Upper lobe of right lung (tissue), 1 donor: Measurements from ENCODE around the gene CBL. TPM values are rescaled to one million over a fixed set of nuclear protein-coding genes. Genes with fewer than 3 reads are reported as not detected.
A peak's percentile ranks its signal among the peaks of the same experiment; 100 is the strongest.

Source experiments
- ATAC-seq: fragments of 200-7000 bp; cut with Tn5 transposase; one replicate; pipeline ENCODE4 v1.9.1; 2020; ENCODE audit warnings: mild to moderate bottlenecking, moderate library complexity
- DNase-seq: peaks from one replicate; pipeline ENCODE4 v3.0.0-alpha.2; 2020
- H3K27ac ChIP-seq: fragments of 200-600 bp; one replicate; pipeline ENCODE4 v1.8.0; 2022
- H3K27me3 ChIP-seq: fragments of 200-600 bp; one replicate; pipeline ENCODE4 v1.8.0; 2022; ENCODE audit warnings: mild to moderate bottlenecking
- H3K36me3 ChIP-seq: fragments of 200-600 bp; one replicate; pipeline ENCODE4 v1.8.0; 2022
- H3K4me1 ChIP-seq: fragments of 200-600 bp; one replicate; pipeline ENCODE4 v1.8.0; 2022
- H3K4me3 ChIP-seq: fragments of 200-600 bp; one replicate; pipeline ENCODE4 v1.8.0; 2022; ENCODE audit warnings: mild to moderate bottlenecking
- H3K9me3 ChIP-seq: fragments of 200-600 bp; one replicate; pipeline ENCODE4 v1.8.0; 2022
- intact Hi-C: fragments of 100-400 bp; cut with DNase I; formaldehyde crosslinking; loops from one replicate; pipeline ENCODE4 v1.11.0; 2022
- total RNA-seq: library from RNA; stranded (reverse); fragmentation: NEBNext Ultra II Directional; extraction: Animal tissue kit (Norgen Biotek cat#: 25700); gene quantifications from one replicate; pipeline ENCODE4 v1.2.1, GENCODE V29; 2021
- TF ChIP-seq, protein P1 (sequence below): fragments of 200-600 bp; IDR thresholded peaks from one replicate; pipeline ENCODE4 v1.8.0; 2022; ENCODE audit warnings: antibody characterized with exemption
- donor health status: DM: no; HTN: yes; CAD: no; lungs with severe emphysema.

CBL gene
- total RNA-seq, 1 donor from 2014 or later: 30.0 TPM

DNA sequence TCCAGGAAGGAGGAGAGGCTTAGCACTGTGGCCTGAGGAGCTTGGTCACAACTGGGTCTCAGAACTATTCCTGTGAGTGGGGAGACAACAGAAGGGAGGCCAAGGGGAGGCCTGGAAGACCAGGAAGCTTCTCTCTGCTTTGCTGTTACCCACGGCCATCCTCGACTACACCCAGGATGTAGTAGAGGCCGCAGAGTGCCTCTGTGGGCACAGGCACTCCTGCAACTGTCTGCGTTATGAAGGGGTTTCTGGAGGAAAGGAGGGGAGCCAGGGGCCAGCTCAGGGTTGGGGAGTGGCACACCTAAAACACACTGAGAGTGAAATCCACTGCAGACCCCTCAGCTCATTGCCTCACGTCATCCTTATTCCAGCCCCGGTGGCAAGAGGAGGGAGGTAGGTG, 144.2 kb downstream of the CBL start:
- TF ChIP-seq, protein P1, sequence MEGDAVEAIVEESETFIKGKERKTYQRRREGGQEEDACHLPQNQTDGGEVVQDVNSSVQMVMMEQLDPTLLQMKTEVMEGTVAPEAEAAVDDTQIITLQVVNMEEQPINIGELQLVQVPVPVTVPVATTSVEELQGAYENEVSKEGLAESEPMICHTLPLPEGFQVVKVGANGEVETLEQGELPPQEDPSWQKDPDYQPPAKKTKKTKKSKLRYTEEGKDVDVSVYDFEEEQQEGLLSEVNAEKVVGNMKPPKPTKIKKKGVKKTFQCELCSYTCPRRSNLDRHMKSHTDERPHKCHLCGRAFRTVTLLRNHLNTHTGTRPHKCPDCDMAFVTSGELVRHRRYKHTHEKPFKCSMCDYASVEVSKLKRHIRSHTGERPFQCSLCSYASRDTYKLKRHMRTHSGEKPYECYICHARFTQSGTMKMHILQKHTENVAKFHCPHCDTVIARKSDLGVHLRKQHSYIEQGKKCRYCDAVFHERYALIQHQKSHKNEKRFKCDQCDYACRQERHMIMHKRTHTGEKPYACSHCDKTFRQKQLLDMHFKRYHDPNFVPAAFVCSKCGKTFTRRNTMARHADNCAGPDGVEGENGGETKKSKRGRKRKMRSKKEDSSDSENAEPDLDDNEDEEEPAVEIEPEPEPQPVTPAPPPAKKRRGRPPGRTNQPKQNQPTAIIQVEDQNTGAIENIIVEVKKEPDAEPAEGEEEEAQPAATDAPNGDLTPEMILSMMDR: no peak

DNA sequence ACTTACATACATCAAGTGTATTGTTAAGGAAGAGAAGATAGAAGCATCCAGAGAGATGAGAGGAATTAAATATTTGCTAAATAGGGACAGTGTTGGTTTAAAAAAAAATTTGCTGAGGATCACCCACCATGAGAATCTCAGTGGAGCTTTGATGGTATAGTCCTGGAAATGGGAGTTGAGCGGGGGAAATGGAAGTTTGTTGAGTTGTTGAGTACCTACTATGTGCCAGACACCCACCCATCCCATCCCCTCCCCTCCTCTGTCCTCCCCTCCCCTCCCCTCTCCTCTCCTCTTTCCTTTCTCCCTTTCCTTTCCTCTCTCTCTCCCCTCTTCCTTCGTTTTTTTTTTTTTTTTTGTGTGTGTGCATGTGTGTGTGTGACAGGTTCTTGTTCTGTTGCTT, 145.1 kb downstream of the CBL start:
- Histone ChIP-seq H3K9me3 (no peaks in the 10 kb centered on the region), H3K27ac (no peak overlapping the region), H3K27me3 (peaks cover 7% of the 10 kb centered on the region), H3K36me3 (no peaks in the 10 kb centered on the region), H3K4me3 (no peak overlapping the region), H3K4me1 (no peaks in the 10 kb centered on the region)
- DNase-seq (no peak), ATAC-seq (no peak)
- intact Hi-C loops: no loop called here
- TF ChIP-seq, protein P1: no peak

More for the DNA sequence above, 144.2 kb downstream of the CBL start:
- H3K27me3 ChIP-seq: peaks cover 7% of the 10 kb centered on the region
- no peak overlapping the region for H3K27ac ChIP-seq
- H3K4me3 ChIP-seq: no peak overlapping the region
- intact Hi-C loops: no loop called here
- H3K36me3 ChIP-seq: no peaks in the 10 kb centered on the region
- H3K4me1 ChIP-seq: no peaks in the 10 kb centered on the region
- no peak for DNase-seq
- no peak for ATAC-seq
- no peaks in the 10 kb centered on the region for H3K9me3 ChIP-seq

DNA sequence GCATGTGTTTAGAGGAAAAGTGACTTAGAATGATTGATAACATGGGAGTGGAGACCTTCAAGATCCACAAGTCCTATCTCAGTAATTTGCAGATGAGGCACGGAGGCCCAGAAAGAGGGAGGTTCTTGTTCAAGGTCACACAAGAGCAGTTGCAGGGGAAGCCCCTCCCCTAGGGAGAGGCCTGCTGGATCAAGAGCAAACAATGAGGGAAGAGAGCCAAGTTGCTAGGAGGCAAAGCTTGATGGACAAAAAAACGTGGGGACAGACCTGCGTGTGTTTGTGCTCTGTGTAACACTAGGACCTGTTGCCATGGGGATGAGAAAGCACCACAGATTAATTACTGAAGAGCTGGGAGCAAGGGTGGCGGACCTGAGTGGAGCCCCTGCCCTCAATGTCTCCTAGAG, 146.7 kb downstream of the CBL start:
- TF ChIP-seq, protein P1: no peak

DNA sequence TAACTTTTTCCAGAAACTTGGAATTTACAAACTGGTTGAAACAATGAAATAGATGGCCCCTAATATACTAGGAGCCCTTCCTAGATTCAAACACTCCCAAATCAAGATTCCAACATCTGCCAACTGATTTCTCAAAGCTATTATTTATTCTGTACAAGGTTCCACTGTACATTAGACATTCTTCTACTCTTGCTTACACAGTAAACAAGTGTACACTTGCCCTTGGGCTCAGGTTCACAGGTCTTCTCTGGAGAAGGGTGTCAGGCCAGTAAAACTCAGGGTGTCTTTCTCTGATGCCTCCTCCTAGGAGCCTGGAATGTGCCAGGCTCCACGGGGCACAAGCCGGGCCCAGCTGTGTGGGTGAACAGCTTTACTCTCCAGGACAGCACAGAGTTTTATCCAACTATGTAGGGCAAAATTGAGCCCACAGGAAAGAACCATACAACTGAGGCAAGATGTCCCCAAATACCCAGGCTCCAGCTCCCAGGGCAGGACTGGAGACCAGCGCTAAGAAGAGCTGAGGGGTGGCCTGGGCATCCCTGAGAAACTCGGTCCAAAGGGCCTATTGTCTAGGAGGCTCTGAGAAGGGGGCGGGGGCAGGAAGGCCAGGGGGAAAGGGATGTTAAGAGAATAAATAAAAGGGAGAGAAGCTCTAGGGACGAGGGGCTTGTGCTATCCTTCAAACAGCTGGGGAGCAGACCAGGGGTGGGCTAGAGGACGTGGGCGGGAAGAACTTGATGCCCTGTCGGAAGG, 149.1 kb downstream of the CBL start:
- Histone ChIP-seq H3K36me3 (no peaks in the 10 kb centered on the region), H3K4me1 (no peaks in the 10 kb centered on the region), H3K4me3 (no peak overlapping the region), H3K27ac (no peak overlapping the region), H3K27me3 (peaks cover 7% of the 10 kb centered on the region), H3K9me3 (no peaks in the 10 kb centered on the region)
- TF ChIP-seq, protein P1: no peak
- ATAC-seq (no peak), DNase-seq (no peak)
- intact Hi-C loops: no loop called here

More for the DNA sequence above, 146.7 kb downstream of the CBL start:
- ATAC-seq (no peak), DNase-seq (no peak)
- no peaks in the 10 kb centered on the region for H3K9me3 ChIP-seq
- intact Hi-C loops: no loop called here
- peak overlapping the region; percentile 39 for H3K27ac ChIP-seq
- no peaks in the 10 kb centered on the region for H3K4me1 ChIP-seq
- no peak overlapping the region for H3K4me3 ChIP-seq
- H3K36me3 ChIP-seq: no peaks in the 10 kb centered on the region
- peaks cover 7% of the 10 kb centered on the region for H3K27me3 ChIP-seq

DNA sequence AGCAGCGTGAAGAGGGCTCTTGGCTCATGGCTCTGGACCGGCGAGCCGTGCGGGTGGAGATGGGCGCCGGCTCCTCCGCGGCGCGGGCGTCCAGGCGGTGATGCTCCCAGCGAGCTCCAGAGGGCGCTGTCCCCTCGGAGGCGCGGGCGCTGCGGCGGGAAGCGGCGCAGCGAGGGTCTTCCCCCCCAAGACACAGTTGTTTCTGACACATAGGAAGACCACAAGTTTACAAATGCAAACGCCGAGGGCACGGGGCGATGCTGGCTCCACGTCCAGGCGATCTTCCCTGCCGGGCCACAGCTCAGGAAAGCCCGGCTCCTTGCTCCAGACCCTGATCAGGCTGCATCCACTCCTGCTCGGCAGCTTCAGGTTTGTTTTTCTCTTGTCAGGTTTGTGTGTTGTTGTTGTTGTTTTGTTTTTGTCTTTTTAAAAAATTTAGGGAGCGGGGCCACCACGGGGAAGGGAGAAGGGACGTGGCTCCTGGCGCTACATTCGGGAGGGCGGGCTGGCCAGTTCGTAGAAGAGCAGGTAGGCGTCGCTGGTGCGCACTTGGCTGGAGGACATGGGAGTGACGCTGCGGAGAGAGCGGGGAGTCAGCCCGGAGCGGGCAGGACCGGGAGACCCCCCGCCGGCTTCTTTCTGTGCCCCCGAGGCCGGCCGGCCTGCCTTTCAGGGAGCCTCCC, 150.4 kb downstream of the CBL start:
- Histone ChIP-seq H3K36me3 (no peaks in the 10 kb centered on the region), H3K27me3 (peaks cover 7% of the 10 kb centered on the region), H3K4me1 (peaks cover 10% of the 10 kb centered on the region), H3K4me3 (peak overlapping the region; percentile 61), H3K27ac (peak overlapping the region; percentile 79), H3K9me3 (no peaks in the 10 kb centered on the region)
- TF ChIP-seq, protein P1: peak; percentile 85
- intact Hi-C loops: no loop called here
- peak; percentile 89 for ATAC-seq
- peak; percentile 92 for DNase-seq
